ENCODE data around the gene ETNPPL. TPM values are rescaled to one million over a fixed set of nuclear protein-coding genes. Genes with fewer than 3 reads are reported as not detected.

ETNPPL gene
- total RNA-seq, 4 donors from 2014 or later: not detected

DNA sequence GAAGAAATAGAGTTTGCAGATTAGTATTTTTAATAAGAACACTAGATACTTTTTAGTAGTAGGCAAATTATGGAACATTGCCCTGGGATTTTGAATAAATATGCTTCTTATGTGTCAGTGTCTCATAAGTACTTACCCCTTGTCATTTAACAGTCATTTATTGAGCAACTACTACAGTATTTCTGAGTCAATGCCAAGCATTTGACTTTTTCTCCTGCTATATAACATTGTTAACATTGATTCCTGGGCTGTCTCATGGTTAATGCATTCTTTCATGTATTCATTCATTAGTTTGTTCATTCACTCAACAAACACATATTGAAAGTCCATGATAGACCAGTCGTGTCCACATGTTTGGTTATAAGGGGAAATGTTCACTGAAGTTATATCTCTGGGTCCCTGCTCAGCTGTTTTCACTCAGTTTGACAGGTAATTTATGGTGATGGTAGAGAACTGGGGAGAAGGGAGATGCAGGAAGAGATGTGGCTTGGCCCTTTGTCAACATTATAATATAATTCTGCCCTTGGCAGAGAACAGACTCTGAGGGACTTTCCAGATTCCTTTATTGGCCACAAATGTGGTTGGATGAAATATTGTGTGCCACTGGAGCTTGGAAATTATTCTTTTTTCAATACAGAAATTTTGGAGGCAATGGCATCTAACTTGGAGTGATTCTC lies 62.6 kb downstream of the ETNPPL start:
- no peak for TF ChIP-seq POLR2A (IDR thresholded peaks at IDR 0.05)
- TF ChIP-seq CTCF (IDR thresholded peaks at IDR 0.05): no peak
- Histone ChIP-seq H3K27me3 (no peaks in the 10 kb centered on the region), H3K27ac (no peak overlapping the region), H3K9me3 (no peaks in the 10 kb centered on the region), H3K4me1 (no peaks in the 10 kb centered on the region), H3K36me3 (no peaks in the 10 kb centered on the region), H3K4me3 (no peak overlapping the region)
- DNase-seq: no peak

GRCh38 chr4:108696160-108696559 lies 66.7 kb downstream of the ETNPPL start:
- Histone ChIP-seq H3K27me3 (no peaks in the 10 kb centered on the region), H3K4me1 (no peaks in the 10 kb centered on the region), H3K4me3 (no peak overlapping the region), H3K36me3 (no peaks in the 10 kb centered on the region), H3K9me3 (no peaks in the 10 kb centered on the region), H3K27ac (no peak overlapping the region)
- TF ChIP-seq POLR2A (IDR thresholded peaks at IDR 0.05): no peak
- TF ChIP-seq CTCF (IDR thresholded peaks at IDR 0.05): no peak
- no peak for DNase-seq

DNA sequence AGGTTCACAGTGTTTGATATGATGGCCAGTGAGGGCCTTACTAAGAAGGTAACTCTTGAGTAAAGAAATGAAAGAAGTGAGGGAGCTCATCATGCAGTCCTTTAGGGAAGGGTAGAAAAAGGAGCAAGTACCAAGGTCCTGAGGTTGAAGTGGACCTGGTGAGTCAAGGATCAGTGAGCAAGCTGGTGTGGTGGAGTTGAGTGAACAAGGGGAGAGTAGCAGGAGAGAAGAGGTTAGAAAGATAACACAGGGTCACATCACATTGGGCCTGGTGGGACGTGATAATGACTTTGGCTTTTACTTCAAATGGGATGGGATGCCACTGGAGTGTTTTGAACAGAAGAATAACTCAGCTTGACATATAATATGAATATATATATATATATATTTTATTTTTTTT lies 67.8 kb downstream of the ETNPPL start:
- TF ChIP-seq CTCF (IDR thresholded peaks at IDR 0.05) (no peak), POLR2A (IDR thresholded peaks at IDR 0.05) (no peak)
- Histone ChIP-seq H3K4me3 (no peak overlapping the region), H3K4me1 (no peaks in the 10 kb centered on the region), H3K36me3 (no peaks in the 10 kb centered on the region), H3K27me3 (no peaks in the 10 kb centered on the region), H3K9me3 (no peaks in the 10 kb centered on the region), H3K27ac (no peak overlapping the region)
- no peak for DNase-seq

DNA sequence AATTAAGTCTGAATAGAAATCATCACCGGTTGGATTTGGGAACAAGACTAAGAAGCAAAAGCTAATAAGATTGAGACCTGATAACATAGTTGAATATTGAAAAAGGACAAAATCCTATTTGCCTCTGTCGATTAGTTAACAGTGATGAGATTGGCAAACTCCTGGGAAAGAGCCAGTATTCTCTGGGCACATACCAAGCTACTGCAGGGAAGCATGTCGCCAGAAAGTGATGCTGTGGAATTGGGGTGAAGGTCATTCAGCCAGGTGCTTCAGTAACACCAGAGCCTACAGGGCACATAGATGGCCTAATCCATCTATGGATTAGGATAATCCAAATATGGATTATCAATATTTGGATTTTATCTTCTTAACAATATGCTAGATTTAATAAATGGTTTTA lies 68.4 kb downstream of the ETNPPL start:
- H3K27ac ChIP-seq: no peak overlapping the region
- H3K9me3 ChIP-seq: no peaks in the 10 kb centered on the region
- no peaks in the 10 kb centered on the region for H3K4me1 ChIP-seq
- no peak overlapping the region for H3K4me3 ChIP-seq
- TF ChIP-seq POLR2A (IDR thresholded peaks at IDR 0.05): no peak
- no peaks in the 10 kb centered on the region for H3K36me3 ChIP-seq
- no peaks in the 10 kb centered on the region for H3K27me3 ChIP-seq
- no peak for DNase-seq

DNA sequence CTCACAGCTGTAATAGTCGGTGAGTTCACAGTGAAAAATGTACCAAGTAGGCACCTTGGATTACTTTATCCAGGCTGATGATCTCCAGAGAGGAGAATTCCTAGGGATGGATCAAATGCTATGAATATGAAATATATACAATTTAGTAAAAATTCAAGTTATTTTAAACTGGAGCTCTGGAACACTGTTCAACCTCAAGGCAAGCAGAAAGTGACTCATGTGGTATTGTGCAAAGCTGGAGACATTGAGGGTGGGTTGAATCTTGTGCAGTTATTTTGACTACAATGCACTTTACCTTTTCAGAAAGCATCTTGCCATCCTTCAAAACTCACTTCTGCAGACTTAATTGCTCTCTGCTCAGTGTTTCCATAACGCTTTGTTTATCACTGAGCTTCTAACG lies 69.0 kb downstream of the ETNPPL start:
- no peaks in the 10 kb centered on the region for H3K9me3 ChIP-seq
- TF ChIP-seq CTCF (IDR thresholded peaks at IDR 0.05): no peak
- no peak for TF ChIP-seq POLR2A (IDR thresholded peaks at IDR 0.05)

DNA sequence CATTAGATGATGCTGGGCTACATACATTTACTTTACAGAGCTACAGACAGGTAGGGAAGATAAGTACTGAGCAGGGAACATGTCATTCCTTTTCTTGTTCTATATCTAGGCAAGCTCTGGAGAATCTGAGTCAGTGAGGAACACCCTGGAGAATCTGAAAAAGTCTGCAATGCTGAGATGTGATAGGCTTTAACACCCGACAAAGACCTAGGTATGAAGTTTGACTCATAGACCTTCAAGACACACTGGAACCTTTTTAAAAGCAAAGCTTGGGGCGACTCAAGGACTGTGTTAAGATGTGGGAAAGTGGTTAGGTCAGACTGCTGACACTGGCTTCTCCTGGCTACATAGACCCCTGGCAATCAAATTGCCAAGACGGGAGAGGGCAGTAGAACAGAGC lies 69.6 kb downstream of the ETNPPL start:
- Histone ChIP-seq H3K9me3 (no peaks in the 10 kb centered on the region), H3K27me3 (no peaks in the 10 kb centered on the region), H3K36me3 (no peaks in the 10 kb centered on the region), H3K27ac (no peak overlapping the region), H3K4me3 (no peak overlapping the region), H3K4me1 (no peaks in the 10 kb centered on the region)
- no peak for TF ChIP-seq POLR2A (IDR thresholded peaks at IDR 0.05)
- no peak for TF ChIP-seq CTCF (IDR thresholded peaks at IDR 0.05)
- DNase-seq: no peak

More for the DNA sequence above, 69.0 kb downstream of the ETNPPL start:
- DNase-seq: no peak
- Histone ChIP-seq H3K36me3 (no peaks in the 10 kb centered on the region), H3K4me3 (no peak overlapping the region), H3K27me3 (no peaks in the 10 kb centered on the region), H3K27ac (no peak overlapping the region), H3K4me1 (no peaks in the 10 kb centered on the region)

Other genes starting within 250 kb of the ETNPPL start
- 100 to 1,000 TPM; 286 to 803 (median 342) TPM for gene RPL34, start 142.5 kb downstream of the ETNPPL start, total RNA-seq
- 10 to 100 TPM; 31.2 to 53.9 (median 37.2) TPM for gene OSTC, start 112.5 kb downstream of the ETNPPL start, total RNA-seq

All from Peyer's patch (tissue), 4 donors.